Skeletal muscle tissue (tissue), 4 donors: ENCODE measurements around the gene KCNJ12. TPM values are rescaled to one million over a fixed set of nuclear protein-coding genes. Genes with fewer than 3 reads are reported as not detected.
"Not testable (repeated sequence)": the region's sequence is repeated elsewhere in the genome, so short reads cannot be mapped to it uniquely, and the experiment has no call there.

Experiments used
- H3K27ac ChIP-seq: one replicate; pipeline ENCODE4 v1.7.0; 2013; ENCODE audit warnings: mild to moderate bottlenecking, low read depth, low read length, inconsistent platforms
- H3K27me3 ChIP-seq, 3 donors: one replicate each; pipeline ENCODE4 v1.7.0; 2013; ENCODE audit warnings: low read length in 3 of 3; ENCODE audit not compliant: control insufficient read depth in 3 of 3, insufficient read depth in 3 of 3
- H3K36me3 ChIP-seq, 3 donors: one replicate each; pipeline ENCODE4 v1.7.0; 2013; ENCODE audit warnings: low read length in 3 of 3; ENCODE audit not compliant: control insufficient read depth in 3 of 3, insufficient read depth in 3 of 3
- H3K4me1 ChIP-seq, 3 donors: one replicate each; pipeline ENCODE4 v1.7.0; 2013; ENCODE audit warnings: low read length in 3 of 3, mild to moderate bottlenecking in 3 of 3; ENCODE audit not compliant: control insufficient read depth in 3 of 3, insufficient read depth in 3 of 3
- H3K4me3 ChIP-seq, 3 donors: one replicate each; pipeline ENCODE4 v1.7.0; 2013; ENCODE audit warnings: low read length in 3 of 3
- H3K9ac ChIP-seq, 3 donors: one replicate each; pipeline ENCODE4 v1.7.0; 2013; ENCODE audit warnings: low read length in 3 of 3, mild to moderate bottlenecking in 3 of 3, moderate library complexity in 2 of 3, low read depth in 1 of 3
- H3K9me3 ChIP-seq, 3 donors: one replicate each; pipeline ENCODE4 v1.7.0; 2013; ENCODE audit warnings: low read length in 3 of 3; ENCODE audit not compliant: control insufficient read depth in 3 of 3
- total RNA-seq: library from RNA; depleted of rRNA; stranded (reverse); fragments of >200 nt; gene quantifications from one replicate; pipeline ENCODE4 v1.2.3, GENCODE V29; 2014
- donor health status: Osteomylitis.

Gene KCNJ12
- total RNA-seq, 1 donor from 2014 or later, result 14.6 TPM

DNA sequence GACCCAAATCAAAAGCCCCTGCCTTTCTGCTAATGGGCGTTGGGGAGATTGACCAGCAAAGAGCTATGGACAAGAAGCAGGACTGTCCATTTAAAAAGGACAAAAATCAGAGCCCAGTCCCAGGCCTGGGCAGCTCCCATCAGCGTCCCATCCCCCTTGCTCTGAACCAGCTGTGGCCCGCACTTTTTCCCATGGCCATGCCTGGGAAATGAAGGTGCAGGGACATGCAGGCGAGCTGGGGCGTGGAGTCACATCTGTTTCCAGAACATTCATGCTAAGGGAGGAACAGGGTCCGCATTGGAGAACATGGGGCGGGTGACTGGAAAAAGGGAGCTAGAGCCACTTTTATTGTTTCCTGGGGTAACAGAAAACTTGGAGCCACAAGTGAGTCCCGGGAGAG, 50.7 kb downstream of the KCNJ12 start:
- H3K4me1 ChIP-seq, H3K9ac ChIP-seq, H3K36me3 ChIP-seq, H3K4me3 ChIP-seq, H3K27ac ChIP-seq, H3K9me3 ChIP-seq, H3K27me3 ChIP-seq: not testable (repeated sequence)

DNA sequence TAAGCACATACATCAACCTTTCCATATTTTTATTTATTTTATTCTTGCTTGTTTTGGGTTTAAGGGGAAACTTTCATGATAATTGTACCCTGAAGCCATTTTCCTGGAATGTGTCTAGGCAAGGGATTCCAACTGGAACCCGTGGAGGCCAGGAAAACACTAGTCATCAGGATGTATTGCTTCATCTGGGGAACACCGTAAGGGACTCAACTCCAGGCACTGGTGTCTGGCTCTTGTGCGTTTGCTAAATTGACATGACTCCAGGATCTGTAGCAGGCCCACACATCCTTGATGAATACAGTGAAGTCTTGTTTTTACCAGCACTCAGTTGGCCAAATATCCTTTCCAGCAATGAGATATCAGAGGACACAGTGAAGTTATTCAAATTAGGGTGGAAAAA, 51.6 kb downstream of the KCNJ12 start:
- H3K4me1 ChIP-seq, H3K9me3 ChIP-seq, H3K9ac ChIP-seq, H3K4me3 ChIP-seq, H3K36me3 ChIP-seq, H3K27ac ChIP-seq, H3K27me3 ChIP-seq: not testable (repeated sequence)

DNA sequence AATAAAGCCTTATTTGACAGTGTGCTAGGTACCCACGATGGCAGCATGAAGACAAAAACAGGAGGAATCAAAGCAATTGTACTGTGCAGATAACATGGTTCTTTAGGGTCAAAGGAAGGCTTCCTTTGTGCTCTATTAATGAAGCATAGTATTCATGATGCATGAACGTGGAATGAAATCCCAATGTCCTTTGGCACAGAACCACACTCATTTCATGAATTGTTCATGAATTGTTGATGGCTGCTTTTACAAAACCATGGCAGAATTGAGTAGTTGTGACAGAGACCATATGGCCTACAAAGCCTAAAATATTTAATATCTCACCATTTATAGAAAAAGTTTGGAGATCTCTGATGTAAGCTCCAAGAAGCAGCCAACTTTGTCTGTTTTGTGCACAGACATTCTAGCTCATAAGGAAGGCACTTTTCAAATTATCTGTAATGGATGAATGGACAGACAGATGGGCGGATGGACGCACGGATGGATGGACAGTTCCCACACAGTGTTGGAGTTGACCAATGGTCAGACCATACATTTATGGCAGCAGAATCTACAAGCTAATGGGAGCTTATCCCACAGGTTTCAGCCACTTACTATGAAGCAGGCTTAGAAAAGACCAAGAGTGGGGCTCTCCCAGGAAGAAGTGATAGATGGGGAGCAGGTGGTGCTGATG, 52.7 kb downstream of the KCNJ12 start:
- H3K4me1 ChIP-seq, H3K27ac ChIP-seq, H3K9me3 ChIP-seq, H3K9ac ChIP-seq, H3K4me3 ChIP-seq, H3K27me3 ChIP-seq, H3K36me3 ChIP-seq: not testable (repeated sequence)

DNA sequence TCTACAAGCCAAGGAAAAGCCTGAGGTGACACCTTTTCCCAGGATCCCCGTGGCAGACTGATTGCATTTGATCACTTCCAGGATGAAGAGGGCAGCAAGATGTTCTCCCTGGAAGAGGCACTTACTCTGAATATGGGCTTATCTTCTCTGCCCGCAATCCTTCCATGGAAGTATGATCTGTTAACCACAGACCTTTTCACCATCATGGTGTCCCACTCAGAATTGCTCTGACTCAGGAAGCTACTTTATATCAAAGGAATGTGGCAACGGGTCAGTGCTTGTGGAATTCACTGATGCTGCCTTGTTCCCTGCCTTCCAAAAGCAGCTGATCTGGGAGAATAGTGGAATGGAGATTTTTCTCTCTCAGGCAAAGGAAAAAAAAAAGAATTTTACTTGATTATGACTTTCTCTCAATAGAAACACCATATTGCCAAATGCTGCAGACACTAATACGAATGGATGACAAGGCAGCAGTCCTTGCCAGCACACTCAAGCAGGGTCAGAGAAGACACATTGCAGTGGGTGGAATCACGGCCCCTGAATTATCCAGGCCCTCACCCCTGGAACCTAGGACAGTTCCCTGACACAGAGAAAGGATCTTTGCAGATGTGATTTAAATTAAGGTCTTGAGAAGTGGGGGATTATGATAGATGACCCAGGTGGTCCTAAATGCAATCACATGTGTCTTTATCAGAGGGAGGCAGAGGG, 53.9 kb downstream of the KCNJ12 start:
- not testable (repeated sequence) for H3K36me3 ChIP-seq, H3K4me1 ChIP-seq, H3K27me3 ChIP-seq, H3K9me3 ChIP-seq, H3K27ac ChIP-seq, H3K4me3 ChIP-seq, H3K9ac ChIP-seq

DNA sequence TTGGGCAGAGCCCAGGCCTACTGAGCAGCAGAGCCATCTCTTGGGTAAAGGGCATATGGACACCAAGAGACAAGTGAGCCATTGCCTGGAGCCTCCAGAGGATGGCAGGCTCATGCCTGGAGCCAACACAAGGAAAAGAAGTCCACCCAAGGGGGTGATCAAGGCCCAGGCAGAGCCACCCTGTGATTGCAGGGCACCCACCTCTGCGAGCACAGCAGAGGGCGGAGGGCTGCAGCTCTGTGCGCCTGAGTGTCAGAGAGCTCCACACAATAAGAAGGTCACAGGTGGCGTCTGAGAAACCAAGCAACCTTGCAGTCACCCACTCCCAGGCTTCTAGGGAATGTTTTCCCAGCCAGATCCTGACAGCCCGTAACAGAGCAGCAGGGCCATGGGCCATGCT, 57.8 kb downstream of the KCNJ12 start:
- H3K27ac ChIP-seq, H3K27me3 ChIP-seq, H3K9me3 ChIP-seq, H3K36me3 ChIP-seq, H3K9ac ChIP-seq, H3K4me3 ChIP-seq, H3K4me1 ChIP-seq: not testable (repeated sequence)

DNA sequence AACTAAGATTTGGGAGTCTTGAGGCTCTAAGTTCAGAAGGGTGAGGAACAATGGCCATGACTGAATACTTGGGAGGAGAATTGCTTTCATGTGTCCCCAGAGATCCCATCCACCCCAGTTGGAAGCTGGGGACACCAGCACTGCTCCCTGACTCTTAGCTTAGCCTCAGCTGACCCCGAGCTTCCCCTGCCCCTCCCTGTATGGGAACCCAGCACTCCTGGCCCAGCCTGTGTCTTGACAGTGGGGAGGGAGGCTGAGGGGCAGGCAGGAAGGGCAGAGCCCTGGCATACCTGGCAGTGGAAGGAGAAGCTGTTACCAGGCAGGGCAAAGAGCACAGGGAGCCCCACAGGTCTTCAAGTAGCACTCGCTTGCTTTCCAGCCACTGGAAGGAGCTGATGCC, 58.8 kb downstream of the KCNJ12 start:
- not testable (repeated sequence) for H3K4me1 ChIP-seq, H3K36me3 ChIP-seq, H3K4me3 ChIP-seq, H3K27me3 ChIP-seq, H3K9ac ChIP-seq, H3K9me3 ChIP-seq, H3K27ac ChIP-seq

DNA sequence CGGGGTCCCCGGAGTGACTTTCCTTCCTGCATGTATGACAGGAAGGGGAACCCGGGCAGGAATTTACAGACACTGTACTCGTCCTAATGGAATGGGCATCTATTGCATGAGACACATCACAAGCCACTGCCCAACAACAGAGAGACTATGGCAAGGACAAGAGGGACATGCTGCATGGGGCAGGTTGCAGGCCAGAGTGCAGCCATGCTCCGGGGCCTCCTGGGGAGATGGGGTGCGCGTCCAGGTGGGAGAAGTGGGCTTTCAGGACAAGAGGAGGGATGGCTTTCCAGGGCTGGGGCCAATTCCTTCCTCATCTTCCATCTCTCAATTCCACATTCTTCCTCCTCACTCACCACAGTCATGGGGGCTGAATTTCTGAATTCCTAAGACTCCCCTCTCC, 60.3 kb downstream of the KCNJ12 start:
- not testable (repeated sequence) for H3K27ac ChIP-seq, H3K9me3 ChIP-seq, H3K4me3 ChIP-seq, H3K4me1 ChIP-seq, H3K36me3 ChIP-seq, H3K9ac ChIP-seq, H3K27me3 ChIP-seq

DNA sequence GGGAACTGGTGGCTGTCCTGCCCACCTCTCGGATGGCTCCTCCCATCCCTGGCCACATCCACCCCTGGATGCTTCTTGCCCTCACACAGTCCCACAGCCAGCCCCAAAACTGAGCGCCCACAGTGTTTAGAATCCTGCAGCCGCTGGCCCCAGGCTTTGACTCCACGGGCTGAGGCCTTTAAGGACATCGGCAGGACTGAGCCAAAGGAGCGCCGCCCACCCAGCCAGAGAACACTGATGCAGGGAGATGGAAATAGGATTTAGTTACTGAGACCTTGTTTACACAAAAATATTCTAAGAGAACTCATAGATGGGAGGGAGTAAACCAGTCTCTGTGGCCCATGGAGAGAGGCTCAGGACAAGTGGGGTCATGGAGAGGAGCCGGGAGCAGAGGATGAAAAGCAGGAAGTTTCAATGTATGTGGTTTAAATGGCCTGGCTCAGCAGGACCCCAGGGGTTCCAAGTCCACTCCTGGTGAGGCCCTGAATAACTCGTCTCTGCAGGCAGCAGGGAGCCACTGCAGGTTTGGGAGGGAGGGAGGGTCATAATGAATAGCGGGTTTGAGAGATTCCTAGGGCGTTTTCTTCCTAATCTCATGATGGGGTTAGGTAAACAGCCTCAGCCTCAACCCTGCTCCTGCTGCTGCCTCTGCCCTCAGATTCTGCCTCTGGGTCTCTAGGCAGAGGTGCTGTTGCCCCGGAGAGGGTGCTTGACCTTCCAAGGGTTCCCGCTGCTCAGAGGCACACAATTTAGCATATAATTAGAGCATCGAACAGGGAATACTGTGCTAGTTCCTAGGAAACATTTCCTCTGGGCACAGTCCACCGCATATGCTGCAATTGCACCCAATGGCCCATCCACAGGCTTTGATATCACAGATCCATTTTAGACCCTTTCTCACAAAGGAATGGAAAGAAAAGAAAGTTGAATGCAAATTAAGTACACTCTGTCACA, 61.0 kb downstream of the KCNJ12 start:
- not testable (repeated sequence) for H3K9me3 ChIP-seq, H3K27me3 ChIP-seq, H3K4me3 ChIP-seq, H3K36me3 ChIP-seq, H3K9ac ChIP-seq, H3K27ac ChIP-seq, H3K4me1 ChIP-seq

DNA sequence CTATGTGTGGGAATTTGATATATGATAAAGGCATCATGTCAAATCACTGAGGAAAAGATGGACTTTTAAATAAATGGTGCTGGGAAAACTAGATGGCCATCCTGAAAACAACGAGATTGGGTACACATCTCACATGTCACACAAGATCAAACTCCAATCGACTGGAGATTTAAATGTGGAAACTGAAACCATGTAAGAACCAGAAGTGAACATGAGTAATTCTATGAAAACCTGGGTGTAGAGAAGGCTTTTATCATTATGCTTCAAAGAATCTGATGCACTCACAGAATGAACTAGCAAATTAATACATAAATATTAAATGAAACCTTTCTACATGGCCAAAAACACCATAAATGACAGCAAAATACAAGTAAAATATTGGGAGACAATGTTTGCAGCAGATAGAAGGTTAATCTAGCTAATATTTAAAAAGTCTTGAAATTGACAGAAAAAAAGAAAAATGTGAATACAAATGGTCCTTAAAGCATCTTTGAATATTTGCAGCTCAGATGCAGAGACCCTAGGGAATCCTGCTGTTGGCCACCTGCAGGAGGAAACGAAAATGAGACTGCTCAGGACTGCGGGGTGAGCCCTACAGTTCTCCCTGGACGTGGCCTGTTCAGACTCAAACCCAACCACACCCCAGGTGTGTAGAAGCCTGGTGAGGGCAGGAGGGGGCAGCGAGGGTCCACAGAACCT, 62.3 kb downstream of the KCNJ12 start:
- H3K36me3 ChIP-seq, H3K27me3 ChIP-seq, H3K27ac ChIP-seq, H3K4me1 ChIP-seq, H3K9ac ChIP-seq, H3K9me3 ChIP-seq, H3K4me3 ChIP-seq: not testable (repeated sequence)

DNA sequence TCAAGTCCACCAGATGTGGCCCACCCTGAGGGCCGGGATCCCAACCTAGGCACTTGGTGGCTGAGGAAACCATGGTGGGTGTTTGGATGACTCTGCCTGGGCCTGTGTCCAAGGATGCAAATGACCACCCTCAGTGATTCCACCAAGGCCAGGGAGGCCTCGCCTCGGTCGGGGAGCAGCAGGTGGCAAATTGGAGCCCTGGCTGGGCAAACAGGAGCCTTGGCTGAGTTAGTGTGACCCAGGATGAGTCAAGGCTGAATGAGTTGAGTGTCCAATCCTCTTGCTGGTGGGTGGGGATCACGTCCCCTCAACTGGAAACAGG, 62.8 kb downstream of the KCNJ12 start:
- H3K27me3 ChIP-seq, H3K9me3 ChIP-seq, H3K36me3 ChIP-seq, H3K9ac ChIP-seq, H3K4me3 ChIP-seq, H3K4me1 ChIP-seq, H3K27ac ChIP-seq: not testable (repeated sequence)
